Activated naive CD4-positive, alpha-beta T cell treated with anti-CD3 and anti-CD28 coated beads, Interleukin-2, amount 10 ng/mL, durations not matched to agents 5 hours and 36 hours (primary cell): ENCODE measurements around the gene CHORDC1. TPM values are rescaled to one million over a fixed set of nuclear protein-coding genes. Genes with fewer than 3 reads are reported as not detected.

Source experiments
- total RNA-seq, 2 experiments: library from RNA; stranded (reverse); gene quantifications; one replicate each; pipeline ENCODE4 v1.2.3, GENCODE V29; 2021

The CHORDC1 gene
- total RNA-seq: 10 to 100 TPM; 47.9 TPM

GRCh38 chr11:90222459-90223247 lies at the start of gene CHORDC1:
TSS of gene CHORDC1 (minus strand) at chr11:90223049. CDS start at chr11:90222954, 95 bp downstream.

Other genes with a start within 250 kb of the CHORDC1 start
- not detected for gene TRIM49C, start 191.9 kb downstream of the CHORDC1 start, total RNA-seq
- gene UBTFL1, start 137.1 kb downstream of the CHORDC1 start, total RNA-seq: not detected
- not detected for gene NAALAD2, start 88.4 kb downstream of the CHORDC1 start, total RNA-seq